Activated effector memory CD4-positive, alpha-beta T cell treated with anti-CD3 and anti-CD28 coated beads, Interleukin-2, amount 50 U/mL, for 16 hours (primary cell): Measurements from ENCODE around the gene ANP32A.
"Not testable (repeated sequence)": the region's sequence is repeated elsewhere in the genome, so short reads cannot be mapped to it uniquely, and the experiment has no call there.

ENCODE experiments used
- DNase-seq: peaks from one replicate; pipeline ENCODE4 v3.0.0-alpha.2; 2020

Gene ANP32A

DNA sequence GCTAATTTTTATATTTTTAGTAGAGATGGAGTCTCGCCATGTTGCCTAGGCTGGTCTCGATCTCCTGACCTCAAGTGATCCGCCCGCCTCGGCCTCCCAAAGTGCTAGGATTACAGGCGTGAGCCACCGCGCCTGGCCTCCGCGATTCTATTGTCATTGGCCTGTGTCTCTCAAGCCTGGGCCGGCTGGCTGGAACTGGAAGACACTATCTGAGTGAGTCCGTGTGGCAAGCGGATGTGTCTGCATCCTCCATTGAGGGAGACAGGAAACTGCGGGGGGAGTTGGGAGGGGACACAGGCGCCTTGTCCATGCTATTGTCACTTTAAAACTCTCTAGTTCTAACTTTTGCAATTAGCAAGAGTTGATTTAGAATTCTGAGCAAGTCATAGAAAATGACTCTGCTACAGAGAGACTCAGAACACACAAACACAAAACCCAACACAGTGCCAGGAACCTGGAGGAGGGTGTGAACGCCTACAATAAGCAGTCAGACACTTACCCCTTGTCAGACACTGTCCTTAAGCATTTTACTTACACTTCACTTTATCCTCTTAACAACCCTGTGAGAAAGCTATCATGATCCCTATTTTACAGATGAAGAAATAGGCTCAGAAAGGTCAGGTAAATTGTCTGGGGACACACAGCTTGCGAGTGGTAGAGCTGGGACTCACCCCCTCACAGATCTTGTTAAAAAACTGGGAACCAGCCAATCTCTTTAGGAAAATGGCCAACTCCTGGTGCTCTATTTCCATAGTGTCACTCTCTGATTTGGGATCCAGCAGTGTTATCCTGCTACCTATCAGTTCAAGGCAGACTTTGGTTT is 38.7 kb downstream of the ANP32A start:
- no peak for DNase-seq

DNA sequence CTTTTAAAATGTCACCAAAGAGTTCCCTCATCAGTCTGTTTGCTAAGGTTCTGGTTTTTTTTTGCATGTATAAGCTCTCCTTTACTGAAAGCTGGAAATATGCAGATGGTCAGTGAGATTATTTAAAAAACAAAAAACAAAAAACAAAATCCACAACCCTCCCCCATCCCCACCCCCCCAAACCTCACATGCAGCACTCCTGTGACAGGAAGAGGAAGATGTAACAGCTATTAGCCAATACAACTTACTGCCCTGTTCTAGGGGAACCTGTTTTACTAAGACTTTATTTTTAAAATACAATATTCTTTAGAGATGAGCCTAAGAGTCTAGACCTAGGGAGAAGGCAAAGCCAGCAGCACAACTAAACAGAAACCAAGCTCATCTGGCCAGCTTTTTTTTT is 39.5 kb downstream of the ANP32A start:
- no peak for DNase-seq

- DNase-seq: no peak
Observed at GRCh38 chr15:68778876-68779275, 41.8 kb downstream of the ANP32A start.

DNA sequence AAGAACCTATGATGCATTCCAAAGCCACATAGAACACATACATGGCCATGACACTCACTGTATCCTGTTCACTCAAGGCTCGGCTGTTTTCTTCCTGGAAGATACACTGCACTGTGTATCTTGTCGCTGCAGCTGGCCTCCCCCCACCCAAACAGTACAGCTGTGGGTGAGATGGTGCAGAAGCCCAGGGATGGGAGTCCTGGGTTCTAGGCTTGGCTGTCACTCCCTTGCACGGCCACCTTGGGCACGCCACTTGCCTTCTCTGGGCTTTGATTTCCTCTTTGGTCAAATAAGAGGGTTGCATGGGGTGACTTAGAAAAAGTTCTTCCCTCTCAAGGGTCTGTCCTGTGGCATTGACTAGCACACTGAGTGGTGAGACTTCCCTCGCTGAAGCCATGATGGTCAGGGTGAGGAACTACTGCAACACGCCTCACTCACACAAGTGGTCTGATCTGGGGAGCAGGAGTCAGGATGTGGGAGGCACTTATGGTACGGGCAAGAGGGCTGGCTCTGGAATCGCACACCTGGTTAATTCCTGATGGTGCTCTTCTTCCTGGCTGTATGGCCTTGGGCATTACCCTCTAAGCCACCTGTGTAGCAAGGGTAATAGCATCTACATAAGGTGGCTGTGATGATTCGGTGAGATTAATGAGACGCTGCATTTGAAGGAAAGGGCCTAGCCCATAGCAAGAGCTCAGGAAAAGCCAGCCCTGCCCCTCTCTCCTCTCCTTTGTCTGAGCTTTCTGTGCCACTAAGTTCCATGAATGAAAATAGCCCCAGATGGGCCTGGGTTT is 44.0 kb downstream of the ANP32A start:
- DNase-seq: no peak

GRCh38 chr15:68775671-68776476 is 44.8 kb downstream of the ANP32A start:
- no peak for DNase-seq

DNA sequence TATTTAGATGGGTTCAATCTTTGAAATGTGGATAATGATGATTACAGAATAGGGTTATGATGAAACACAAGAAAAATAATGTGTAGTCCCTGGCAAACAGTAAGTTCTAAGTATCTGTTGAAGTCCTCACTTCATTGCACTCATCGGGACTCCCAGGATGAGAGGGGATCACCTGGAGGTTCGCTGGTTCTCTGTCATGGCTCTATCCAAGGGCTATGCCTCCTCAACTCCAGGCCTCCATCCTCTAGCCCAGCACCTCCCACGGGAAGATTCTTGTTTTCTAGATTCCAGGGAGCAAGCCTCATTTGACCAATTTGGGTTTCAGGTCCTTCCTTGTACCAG is 45.5 kb downstream of the ANP32A start:
- DNase-seq: no peak

- no peak for DNase-seq
Observed at GRCh38 chr15:68774521-68775235, 46.0 kb downstream of the ANP32A start.

- DNase-seq: no peak
Observed at GRCh38 chr15:68774120-68774519, 46.6 kb downstream of the ANP32A start.

GRCh38 chr15:68773036-68773435 is 47.7 kb downstream of the ANP32A start:
- DNase-seq: no peak

GRCh38 chr15:68770216-68770615 is 50.5 kb downstream of the ANP32A start:
- no peak for DNase-seq

DNA sequence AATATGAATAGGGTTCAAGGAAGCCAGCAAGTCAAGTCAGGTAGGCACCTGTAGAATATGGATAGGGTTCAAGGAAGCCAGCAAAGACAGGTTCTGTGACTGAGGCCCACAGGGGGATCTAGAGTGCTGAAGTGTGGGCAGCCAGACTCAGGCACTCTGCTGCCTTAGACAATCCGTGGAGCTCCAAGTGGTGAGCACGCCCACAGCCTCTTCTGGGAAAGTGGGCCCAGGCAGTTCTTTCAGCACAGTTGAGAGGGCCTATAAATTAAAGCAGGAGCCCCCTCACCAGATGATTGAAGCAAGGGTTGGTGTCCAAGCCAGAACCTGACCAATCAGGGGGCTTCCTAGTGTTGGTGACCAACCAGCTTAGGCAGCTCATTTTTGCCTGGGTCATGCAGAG is 51.0 kb downstream of the ANP32A start:
- DNase-seq: no peak

- no peak for DNase-seq
Observed at GRCh38 chr15:68768321-68768720, 52.4 kb downstream of the ANP32A start.

DNA sequence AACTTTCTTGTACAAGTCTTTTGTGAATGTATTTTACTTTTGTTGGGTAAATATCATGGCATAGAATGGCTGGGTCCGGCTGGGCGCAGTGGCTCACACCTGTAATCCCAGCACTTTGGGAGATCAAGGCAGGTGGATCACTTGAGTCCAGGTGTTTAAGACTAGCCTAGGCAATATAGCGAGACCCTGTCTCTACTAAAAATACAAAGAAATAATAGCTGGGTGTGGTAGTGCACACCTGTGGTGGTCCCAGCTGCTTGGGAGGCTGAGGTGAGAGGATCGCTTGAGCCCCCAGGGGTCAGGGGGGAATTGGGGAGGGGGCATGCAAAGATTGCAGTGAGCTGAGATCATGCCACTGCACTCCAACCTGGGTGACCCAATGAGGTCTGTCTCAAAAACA is 52.9 kb downstream of the ANP32A start:
- DNase-seq: no peak

GRCh38 chr15:68765602-68766368 is 54.9 kb downstream of the ANP32A start:
- no peak for DNase-seq

DNA sequence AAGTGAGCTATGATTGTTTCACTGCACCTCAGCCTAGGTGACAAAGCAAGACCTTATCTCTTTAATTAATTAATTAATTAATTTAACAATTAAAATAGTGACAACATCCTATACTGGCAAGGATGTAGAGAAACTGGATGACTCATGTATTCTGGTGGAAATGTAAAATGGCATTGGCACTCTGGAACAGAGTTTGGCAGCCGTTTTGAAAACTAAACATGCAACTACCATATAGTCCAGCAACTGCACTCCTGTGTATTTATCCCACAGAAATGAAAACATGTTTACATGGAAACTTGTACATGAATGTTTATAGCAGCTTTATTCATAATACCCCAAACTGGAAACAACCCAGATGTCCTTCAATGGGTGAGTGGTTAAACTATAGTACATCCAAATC is 56.6 kb downstream of the ANP32A start:
- DNase-seq: no peak

- DNase-seq: no peak
Observed at GRCh38 chr15:68763063-68763462, 57.6 kb downstream of the ANP32A start.

DNA sequence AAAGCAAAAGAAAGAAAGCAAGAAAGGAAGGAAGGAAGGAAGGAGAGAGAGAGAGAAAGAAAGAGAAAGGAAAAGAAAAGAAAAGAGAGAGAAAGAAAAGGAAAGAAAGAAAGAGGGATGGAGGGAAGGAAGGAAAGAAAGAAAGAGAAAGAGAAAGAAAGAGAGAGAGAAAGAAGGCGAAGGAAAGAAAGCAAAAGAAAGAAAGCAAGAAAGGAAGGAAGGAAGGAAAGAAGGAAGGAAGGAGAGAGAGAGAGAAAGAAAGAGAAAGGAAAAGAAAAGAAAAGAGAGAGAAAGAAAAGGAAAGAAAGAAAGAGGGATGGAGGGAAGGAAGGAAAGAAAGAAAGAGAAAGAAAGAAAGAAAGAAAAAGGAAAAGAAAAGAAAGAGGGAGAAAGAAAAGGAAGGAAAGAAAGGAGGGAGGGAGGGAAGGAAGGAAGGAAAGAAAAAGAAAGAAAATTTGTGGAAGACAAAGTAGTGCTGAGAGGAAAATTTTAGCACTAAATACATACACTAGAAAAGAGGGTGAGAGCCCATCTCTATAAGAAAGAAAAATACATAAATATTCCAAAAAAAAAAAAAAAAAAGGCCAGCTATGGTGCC is 60.6 kb downstream of the ANP32A start:
- DNase-seq: not testable (repeated sequence)

GRCh38 chr15:68755731-68756130 is 65.0 kb downstream of the ANP32A start:
- no peak for DNase-seq

DNA sequence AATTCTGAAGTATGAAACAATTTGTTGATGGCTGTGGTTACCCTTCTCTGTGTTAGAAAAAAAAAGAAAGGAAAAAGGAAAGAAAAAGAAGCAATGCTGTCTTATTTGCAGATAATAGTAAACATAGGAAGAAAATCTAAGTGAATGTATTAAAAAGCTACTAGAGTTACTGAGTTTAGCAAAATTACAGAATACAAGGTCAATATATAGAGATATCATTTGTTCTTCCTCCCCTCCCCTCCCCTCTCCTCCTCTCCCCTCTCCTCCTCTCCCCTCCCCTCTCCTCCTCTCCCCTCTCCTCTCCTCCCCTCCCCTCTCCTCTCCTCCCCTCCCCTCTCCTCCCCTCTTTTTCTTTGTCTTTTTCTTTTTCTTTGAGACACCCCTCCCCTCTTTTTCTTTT is 69.1 kb downstream of the ANP32A start:
- no peak for DNase-seq

GRCh38 chr15:68749793-68750192 is 70.9 kb downstream of the ANP32A start:
- no peak for DNase-seq

GRCh38 chr15:68749365-68749764 is 71.3 kb downstream of the ANP32A start:
- DNase-seq: no peak

GRCh38 chr15:68743256-68743655 is 77.4 kb downstream of the ANP32A start:
- no peak for DNase-seq
